ENCODE measurements around the gene USP13.

Gene USP13

DNA sequence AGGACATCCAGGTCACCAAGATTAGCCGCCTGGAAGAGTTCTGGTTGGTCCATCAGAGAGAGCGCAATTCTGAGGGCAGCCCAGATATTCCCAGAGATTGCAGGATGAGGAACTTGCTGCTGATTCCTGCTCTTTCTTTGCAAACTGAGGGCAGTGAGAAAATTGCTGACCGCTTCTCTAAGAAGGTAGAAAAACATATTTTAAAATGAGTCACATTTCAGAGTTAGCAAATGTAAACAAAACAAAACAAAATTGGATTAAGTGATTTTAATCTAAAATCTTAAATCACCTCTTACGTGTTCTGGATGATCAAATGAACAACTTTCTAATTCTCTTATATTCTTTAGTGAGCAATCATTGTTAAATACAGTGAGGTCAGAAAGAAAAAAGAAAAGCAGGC lies 149.0 kb downstream of the USP13 start:
- DNase-seq = no peak

DNA sequence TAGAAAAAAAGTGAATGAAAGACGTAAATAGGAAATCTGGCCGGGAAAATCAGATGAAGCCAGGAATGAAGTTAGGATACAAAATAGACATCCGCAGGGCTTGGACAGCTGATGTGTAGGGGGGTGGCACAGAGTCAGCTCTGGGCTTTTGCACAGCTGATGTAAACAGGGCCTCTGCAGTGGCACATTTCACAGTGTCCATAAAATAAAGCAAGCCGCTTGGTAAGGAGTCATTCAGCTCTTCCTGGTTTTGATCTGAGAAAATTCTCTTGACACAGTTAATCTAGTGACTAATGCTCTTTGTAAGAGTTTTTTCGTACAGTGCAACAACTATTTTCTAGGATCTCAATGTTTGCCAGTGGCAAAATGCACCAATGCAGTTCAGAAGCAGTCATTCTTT lies 153.3 kb downstream of the USP13 start:
- no peak for DNase-seq

DNA sequence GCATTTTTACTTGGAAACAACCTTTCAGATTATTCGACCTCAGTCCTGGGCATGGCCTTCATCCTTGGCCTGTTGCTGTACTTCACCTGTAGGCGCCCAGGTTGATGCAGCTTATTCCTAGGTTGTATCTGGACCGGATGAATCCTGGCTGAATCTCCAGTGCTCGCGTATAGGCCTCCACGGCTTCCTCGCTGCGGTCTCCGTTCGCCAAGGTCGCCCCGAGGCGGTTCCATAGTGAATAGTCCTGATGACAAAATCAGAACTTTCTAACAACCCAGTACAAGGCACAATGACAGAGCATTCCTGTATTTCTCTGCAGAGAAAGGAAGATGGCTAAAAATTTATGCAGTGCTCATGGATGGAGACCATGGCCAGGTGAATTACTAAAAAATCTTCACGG lies 154.7 kb downstream of the USP13 start:
- no peak for DNase-seq

DNA sequence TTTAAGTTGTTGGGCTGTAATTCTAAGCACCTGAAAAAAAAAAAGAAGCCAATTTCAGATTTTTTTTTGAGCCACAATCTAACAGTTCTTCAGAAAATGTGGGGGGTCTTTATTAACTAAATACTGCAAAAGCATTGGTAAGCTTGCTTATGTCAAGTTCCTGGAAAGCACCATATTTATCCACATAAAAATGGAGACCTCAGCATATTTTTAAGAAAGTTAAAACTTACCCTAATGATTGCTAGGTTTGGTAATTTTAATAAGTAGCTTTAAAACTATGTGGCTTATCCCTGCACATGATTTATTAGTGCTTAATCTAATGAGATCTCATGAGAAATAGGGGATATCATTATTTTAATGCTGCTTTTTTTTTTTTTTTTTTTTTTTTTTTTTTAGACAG lies 156.8 kb downstream of the USP13 start:
- no peak for DNase-seq

DNA sequence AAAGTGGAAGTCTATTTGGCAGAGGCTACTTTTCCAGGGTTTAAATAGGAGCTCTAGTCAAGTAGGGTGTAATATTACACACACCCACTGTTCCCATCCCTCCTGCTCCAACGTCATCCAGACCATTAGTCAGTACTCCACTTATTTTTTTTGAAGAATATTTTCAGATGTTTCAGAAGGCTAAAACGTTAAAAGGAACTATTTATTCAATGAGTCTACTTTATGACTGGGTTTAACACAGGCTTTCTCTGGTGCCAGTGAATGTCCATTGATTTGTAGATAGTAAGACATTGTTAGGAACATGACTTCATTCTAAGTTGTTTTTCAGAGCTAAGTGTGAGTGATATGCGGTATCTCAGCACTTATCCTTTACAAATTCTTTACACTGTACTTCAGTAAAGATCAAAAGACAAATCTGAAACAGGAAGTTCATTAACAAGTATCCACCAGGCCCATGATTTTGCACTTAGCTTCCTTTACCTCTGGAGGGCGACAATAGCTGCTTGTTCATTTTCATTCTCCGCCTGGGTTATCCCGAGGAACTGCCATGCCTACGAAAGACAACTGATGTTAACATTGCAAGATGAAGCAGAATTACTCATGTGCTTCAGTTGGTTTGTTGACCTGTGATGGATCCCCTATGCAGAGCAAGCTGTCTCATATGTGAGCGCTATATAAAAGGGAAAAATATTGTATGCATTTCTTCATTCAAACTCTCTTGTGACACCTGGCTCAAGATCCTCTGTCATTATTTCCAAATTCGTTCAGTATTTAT lies 158.7 kb downstream of the USP13 start:
- DNase-seq = peak; percentile 53

DNA sequence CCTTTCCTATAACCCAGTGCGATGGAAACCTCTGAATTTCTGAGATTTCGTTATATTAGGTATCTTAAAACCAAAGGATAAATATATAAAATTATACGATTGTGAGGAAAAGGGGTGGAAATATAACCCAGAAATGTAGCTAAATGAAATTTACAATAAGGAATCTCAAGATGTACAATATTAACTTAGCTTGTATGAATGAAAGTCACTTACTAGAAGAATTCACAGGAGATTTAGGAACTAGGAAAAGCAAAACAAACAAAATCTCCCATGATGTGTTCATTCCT lies 159.2 kb downstream of the USP13 start:
- DNase-seq = no peak

DNA sequence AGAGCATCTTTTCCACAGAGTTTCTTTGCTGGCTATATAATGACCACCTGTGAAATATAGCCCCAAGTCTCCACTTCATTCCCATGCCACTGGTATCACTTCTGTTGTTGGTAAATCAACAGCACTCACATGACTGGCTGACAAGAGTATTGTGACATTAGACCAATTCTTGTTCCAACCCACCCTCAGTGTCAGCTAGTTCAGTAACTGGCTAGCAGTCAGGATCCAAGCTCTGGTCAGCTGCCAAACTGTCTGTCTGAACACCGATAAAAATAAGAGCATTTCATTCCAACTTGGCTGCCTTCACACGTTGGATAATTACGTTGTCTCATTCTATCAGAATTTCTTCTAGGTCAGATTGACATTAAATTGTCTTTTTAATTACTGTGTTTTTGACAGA lies 166.5 kb downstream of the USP13 start:
- DNase-seq = no peak

DNA sequence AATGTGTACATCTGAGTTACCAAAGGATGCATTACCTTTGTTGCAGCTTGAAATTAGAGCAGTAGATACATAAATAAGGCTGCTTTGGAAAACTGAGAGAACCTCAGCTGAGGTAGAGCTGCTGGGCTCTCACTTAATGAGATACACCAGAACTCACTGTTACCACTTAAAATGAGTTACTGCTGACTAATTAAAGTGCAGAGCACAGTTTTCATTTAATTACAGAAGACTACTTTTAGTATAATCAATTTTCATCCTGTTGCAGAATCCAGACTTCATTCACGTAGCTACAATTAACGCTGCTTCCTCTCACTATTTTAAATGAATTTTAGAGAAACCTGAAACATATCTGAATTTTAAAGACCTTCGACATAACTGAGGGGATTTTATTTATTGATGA lies 169.5 kb downstream of the USP13 start:
- DNase-seq = no peak

DNA sequence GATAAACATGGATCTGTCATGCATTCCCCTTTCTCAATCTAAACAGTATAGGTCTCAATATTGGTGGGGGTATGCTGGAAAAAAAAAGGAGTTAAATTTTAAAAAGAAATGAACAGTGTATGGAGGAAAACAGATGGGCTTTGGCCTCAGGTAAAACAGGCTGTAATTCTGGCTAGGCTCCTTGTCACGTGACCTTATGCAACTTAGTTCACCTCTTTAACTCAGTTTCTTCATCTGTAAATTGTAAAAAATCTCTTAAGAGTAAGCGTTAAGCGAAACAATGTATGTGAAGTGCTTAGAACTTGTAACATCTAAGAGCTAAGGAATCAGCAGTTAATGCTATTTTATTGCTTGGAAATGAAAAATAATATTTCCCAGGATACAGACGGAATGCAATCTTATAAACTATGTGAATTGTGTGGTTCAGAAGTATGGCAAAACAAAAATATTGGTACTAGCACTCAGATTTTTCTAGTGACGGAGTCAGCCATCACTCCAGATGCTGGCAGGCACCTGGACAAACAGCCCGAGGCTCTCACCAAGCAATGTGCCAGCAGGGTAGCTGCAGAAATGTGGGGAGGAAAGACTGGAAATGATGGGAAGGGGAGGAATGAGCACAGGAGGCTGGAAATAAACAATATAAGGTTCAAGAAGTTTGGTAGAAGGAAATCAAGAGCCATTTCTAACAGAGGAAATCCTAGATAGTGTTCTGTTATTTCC lies 172.8 kb downstream of the USP13 start:
- DNase-seq = no peak

DNA sequence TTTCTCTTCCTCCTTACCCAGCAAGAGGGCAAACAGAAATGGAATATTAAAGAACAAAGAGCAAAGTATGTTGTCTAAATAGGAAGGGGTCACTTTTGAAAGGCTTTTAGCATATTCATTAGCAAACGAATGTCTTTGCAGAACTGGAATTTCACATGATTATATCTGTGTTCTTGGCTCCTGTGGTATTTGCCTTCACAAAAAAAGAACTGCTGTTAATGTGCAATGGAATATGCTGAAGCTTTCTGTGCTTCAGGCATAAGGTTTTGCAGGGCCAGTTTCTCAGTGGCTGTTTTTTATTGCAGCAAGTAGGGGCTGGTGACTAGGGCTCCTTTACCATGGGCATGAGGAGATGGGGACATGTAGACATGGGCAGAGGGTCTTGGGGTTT lies 173.4 kb downstream of the USP13 start:
- no peak for DNase-seq

DNA sequence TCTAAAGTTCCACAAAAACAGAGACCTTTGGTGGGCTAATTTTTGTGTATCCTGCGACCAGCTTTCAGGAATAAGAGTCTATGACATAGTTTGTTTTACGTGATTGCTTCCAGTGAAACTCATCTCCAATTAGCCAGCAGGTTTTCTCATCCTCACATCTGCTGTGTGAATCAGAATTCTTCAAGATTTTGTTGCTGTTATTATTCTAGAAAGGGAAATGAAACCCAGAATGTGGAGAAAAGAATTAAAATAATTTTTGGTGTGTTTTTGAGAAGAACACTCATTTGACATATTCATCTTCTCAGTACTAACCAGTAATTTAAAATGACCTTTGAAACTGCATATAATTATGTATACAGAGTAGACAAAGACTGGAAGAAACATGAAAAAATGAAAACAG lies 175.9 kb downstream of the USP13 start:
- DNase-seq = no peak

DNA sequence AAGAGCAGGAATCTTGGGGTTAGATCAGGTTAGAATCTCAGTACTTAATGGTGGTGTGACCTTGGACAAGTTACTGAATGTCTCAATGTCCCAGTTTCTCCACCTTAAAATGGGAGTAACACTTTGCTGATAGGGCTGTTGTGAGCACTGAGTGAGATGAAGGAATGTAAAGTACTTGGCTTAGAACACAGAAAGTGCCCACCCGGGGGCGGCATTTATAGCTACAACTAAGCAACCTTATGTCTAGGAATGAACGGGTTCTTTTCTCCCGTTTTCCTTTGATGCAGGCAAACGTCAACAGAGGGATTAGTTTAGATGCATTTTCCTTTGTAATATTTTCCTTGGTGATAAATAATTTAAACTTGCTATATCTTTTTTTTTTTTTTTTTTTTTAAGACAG lies 176.6 kb downstream of the USP13 start:
- DNase-seq = no peak

DNA sequence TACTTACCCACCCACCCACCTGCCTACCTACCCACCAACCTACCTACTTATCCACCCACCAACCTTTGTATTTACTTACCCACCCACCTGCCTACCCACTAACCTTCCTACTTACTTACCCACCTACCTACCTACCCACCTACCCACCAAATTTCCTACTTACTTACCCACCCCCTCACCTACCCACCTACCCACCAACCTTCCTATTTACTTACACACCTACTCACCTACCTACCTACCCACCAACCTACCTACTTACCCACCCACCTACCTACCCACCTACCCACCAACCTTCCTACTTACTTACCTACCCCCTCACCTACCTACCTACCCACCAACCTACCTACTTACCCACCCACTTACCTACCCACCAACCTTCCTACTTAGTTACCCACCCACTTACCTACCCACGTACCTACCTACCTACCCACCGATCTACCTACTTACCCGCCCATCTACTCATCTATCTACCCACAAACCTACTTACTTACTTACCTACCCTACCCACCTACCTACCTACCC lies 179.6 kb downstream of the USP13 start:
- no peak for DNase-seq

DNA sequence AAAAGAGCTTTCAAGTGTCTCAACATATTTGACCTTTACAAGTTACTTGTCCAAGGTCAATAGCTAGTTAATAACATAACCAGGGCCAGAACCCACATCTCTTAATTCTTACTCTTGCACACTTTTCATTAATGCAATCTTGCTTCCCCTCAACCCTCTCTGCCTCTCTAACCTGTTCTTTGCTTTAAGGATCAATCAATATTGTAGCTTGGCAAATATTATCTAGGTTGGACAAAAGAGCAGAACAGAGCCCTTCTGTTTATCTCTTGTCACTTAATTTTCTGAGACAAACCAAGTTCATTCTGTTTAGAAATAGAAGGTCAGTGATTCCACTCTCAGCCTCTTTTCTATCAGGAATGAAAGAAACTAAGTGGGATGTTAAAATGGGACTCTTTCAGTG lies 180.5 kb downstream of the USP13 start:
- no peak for DNase-seq

DNA sequence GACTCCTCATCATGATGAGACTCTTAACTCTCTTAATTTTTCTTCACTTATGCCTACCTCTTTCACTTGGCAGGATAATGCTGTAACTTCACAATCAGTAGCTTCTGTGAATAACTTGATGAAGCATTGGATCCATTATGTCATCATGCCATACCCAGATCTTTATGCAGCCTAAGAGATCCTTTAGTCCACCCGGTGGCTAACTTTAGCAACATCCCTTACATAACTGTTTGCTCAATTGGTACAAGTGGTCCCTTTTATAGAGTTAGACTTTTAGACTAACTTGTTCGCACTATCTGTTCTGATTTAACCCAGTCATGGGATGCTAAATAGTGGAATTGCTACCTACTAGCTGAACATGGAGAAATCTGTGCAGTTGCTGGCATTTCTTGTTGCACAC lies 184.5 kb downstream of the USP13 start:
- DNase-seq = no peak

Data from DMS 273 treated with DMSO at 0.1 percent for 48 hours (cell line).